ENCODE results near the gene GTF2A1L.

Gene GTF2A1L

GRCh38 chr2:48638261-48638660 lies 20.6 kb downstream of the GTF2A1L start:
- POLR2A ChIA-PET = no interaction called here
- CTCF ChIA-PET = no interaction called here
- TF ChIP-seq ARNT (IDR thresholded peaks at IDR 0.05) = no peak
- TF ChIP-seq TARDBP (IDR thresholded peaks at IDR 0.05) = no peak
- TF ChIP-seq L3MBTL2 (conservative IDR thresholded peaks at IDR 0.05) = no peak
- no peak for TF ChIP-seq FOXM1 (IDR thresholded peaks at IDR 0.05; ENCODE audit: borderline replicate concordance)
- TF ChIP-seq FOXA1 (IDR thresholded peaks at IDR 0.05) = no peak
- TF ChIP-seq BHLHE40 (IDR thresholded peaks at IDR 0.05; ENCODE audit: borderline replicate concordance) = no peak
- TF ChIP-seq ELF4 (IDR thresholded peaks at IDR 0.05) = no peak
- no peak for TF ChIP-seq SP1 (IDR thresholded peaks at IDR 0.05)
- TF ChIP-seq HDGF (IDR thresholded peaks at IDR 0.05; ENCODE audit: borderline replicate concordance) = no peak
- no peak for TF ChIP-seq CTBP1 (IDR thresholded peaks at IDR 0.05; ENCODE audit: borderline replicate concordance)
- DNase-seq (ENCODE audit: extremely low spot score) = no peak

- ChIA-PET POLR2A (no interaction called here), CTCF (no interaction called here)
- no peak for DNase-seq (ENCODE audit: extremely low spot score)
- TF ChIP-seq FOXA1 (IDR thresholded peaks at IDR 0.05) = no peak
- TF ChIP-seq TARDBP (IDR thresholded peaks at IDR 0.05) = no peak
- TF ChIP-seq ARNT (IDR thresholded peaks at IDR 0.05) = no peak
- TF ChIP-seq CTBP1 (IDR thresholded peaks at IDR 0.05; ENCODE audit: borderline replicate concordance) = no peak
- TF ChIP-seq BHLHE40 (IDR thresholded peaks at IDR 0.05; ENCODE audit: borderline replicate concordance) = no peak
- TF ChIP-seq FOXM1 (IDR thresholded peaks at IDR 0.05; ENCODE audit: borderline replicate concordance) = no peak
- no peak for TF ChIP-seq LEF1 (IDR thresholded peaks at IDR 0.05; ENCODE audit: borderline replicate concordance)
- TF ChIP-seq HDGF (IDR thresholded peaks at IDR 0.05; ENCODE audit: borderline replicate concordance) = no peak
- TF ChIP-seq ZNF384 (IDR thresholded peaks at IDR 0.05) = no peak
- no peak for TF ChIP-seq ELF4 (IDR thresholded peaks at IDR 0.05)
- TF ChIP-seq SP1 (IDR thresholded peaks at IDR 0.05) = no peak
Observed at GRCh38 chr2:48651158-48651790, 33.6 kb downstream of the GTF2A1L start.

DNA sequence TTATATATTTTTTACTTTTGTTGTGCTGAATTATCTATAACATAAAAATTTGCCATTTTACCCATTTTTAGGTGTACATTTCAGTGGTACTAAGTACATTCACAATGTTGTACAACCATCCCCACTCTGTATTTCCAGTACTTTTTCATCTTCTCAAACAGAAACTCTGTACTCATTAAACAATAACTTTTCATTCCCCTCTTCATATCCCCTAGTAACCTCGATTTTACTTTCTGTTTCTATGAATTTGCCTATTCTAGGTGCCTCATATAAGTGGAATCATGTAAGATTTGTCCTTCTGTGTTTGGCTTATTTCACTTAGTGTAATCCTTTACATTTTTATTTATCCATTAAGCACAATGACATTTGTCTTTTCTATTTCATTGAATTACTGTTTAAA lies 51.3 kb downstream of the GTF2A1L start:
- no peak for TF ChIP-seq ZNF384 (IDR thresholded peaks at IDR 0.05)
- ChIA-PET CTCF (no interaction called here), POLR2A (no interaction called here)
- DNase-seq (ENCODE audit: extremely low spot score) = no peak

DNA sequence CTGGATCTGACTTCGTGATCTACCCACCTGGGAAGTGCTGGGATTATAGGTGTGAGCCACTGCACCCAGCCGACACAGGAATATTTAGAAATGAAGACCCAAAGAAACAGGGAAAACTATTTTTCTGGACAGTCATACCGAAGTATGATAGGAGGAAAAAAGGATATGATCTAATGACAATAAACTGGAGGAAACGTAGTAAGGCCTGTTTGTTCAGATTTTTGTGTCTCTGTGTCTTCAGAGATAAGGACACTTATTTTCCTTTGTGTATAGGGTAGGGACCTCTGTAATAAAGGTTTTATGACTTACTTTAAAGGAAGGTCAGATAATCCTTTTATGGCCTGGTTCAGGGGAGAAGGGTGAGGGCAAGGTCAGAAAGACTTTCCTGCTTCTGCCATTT lies 55.9 kb downstream of the GTF2A1L start:
- POLR2A ChIA-PET = no interaction called here
- CTCF ChIA-PET = no interaction called here
- no peak for TF ChIP-seq ZNF384 (IDR thresholded peaks at IDR 0.05)
- no peak for TF ChIP-seq LEF1 (IDR thresholded peaks at IDR 0.05; ENCODE audit: borderline replicate concordance)
- TF ChIP-seq ELF4 (IDR thresholded peaks at IDR 0.05) = no peak
- no peak for TF ChIP-seq ARNT (IDR thresholded peaks at IDR 0.05)
- no peak for DNase-seq (ENCODE audit: extremely low spot score)

DNA sequence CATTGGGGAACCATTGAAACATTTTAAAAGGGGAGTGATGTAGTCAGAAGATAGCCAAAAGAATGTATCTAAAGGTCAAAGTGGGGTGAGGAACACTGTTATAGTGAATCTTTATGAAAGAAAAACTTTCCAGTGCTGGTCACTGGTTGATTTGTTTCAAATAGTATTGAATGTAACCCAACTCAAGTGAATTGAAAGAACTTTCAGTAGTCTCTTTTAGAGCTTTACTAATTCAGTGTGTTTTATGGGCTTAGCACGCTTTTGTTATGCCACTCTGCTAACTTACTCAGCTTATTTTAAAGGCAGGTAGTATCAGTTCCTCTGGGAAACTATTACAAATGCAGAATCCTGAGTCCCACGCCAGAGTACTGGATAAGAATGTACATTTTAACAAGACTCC lies 57.3 kb downstream of the GTF2A1L start:
- no peak for TF ChIP-seq FOXA1 (IDR thresholded peaks at IDR 0.05)
- no peak for TF ChIP-seq ARNT (IDR thresholded peaks at IDR 0.05)
- TF ChIP-seq ELF4 (IDR thresholded peaks at IDR 0.05) = no peak
- TF ChIP-seq LEF1 (IDR thresholded peaks at IDR 0.05; ENCODE audit: borderline replicate concordance) = no peak
- TF ChIP-seq, protein P1, sequence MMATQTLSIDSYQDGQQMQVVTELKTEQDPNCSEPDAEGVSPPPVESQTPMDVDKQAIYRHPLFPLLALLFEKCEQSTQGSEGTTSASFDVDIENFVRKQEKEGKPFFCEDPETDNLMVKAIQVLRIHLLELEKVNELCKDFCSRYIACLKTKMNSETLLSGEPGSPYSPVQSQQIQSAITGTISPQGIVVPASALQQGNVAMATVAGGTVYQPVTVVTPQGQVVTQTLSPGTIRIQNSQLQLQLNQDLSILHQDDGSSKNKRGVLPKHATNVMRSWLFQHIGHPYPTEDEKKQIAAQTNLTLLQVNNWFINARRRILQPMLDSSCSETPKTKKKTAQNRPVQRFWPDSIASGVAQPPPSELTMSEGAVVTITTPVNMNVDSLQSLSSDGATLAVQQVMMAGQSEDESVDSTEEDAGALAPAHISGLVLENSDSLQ (IDR thresholded peaks at IDR 0.05) = no peak
- no peak for TF ChIP-seq FOXM1 (IDR thresholded peaks at IDR 0.05; ENCODE audit: borderline replicate concordance)
- ChIA-PET POLR2A (no interaction called here), CTCF (no interaction called here)
- no peak for DNase-seq (ENCODE audit: extremely low spot score)

GRCh38 chr2:48677450-48677849 lies 59.8 kb downstream of the GTF2A1L start:
- POLR2A ChIA-PET = no interaction called here
- TF ChIP-seq FOXA1 (IDR thresholded peaks at IDR 0.05) (no peak), SUZ12 (IDR thresholded peaks at IDR 0.05) (no peak), BHLHE40 (IDR thresholded peaks at IDR 0.05; ENCODE audit: borderline replicate concordance) (no peak), CTBP1 (IDR thresholded peaks at IDR 0.05; ENCODE audit: borderline replicate concordance) (no peak), FOXK2 (IDR thresholded peaks at IDR 0.05) (no peak), FOXM1 (IDR thresholded peaks at IDR 0.05; ENCODE audit: borderline replicate concordance) (no peak)
- CTCF ChIA-PET = no interaction called here
- DNase-seq (ENCODE audit: extremely low spot score) = no peak

DNA sequence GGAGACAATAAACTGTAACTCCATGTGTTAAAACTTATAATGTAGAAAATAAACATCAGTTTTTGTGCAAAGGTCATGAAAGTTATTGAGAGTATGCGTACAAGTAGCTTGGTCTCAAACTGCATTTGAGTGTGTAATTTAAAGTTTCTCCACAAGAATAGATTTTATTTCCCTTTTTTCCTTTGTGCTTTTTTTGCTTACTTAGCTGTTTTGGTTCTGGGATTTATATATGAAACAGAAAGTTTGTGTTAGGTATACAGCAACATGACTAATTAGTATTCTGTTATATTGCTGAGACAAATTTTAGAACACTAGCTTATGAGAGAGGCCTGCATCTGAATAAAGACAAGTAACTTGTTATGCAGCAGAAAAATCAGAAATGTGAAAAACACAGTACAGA lies 67.5 kb downstream of the GTF2A1L start:
- POLR2A ChIA-PET = no interaction called here
- TF ChIP-seq ZNF384 (IDR thresholded peaks at IDR 0.05) = no peak
- no peak for TF ChIP-seq CTBP1 (IDR thresholded peaks at IDR 0.05; ENCODE audit: borderline replicate concordance)
- TF ChIP-seq FOXM1 (IDR thresholded peaks at IDR 0.05; ENCODE audit: borderline replicate concordance) = no peak
- TF ChIP-seq TARDBP (IDR thresholded peaks at IDR 0.05) = no peak
- no peak for TF ChIP-seq SP1 (IDR thresholded peaks at IDR 0.05)
- no peak for TF ChIP-seq LEF1 (IDR thresholded peaks at IDR 0.05; ENCODE audit: borderline replicate concordance)
- TF ChIP-seq, protein P1 (IDR thresholded peaks at IDR 0.05) = no peak
- no peak for TF ChIP-seq FOXA1 (IDR thresholded peaks at IDR 0.05)
- no peak for TF ChIP-seq BHLHE40 (IDR thresholded peaks at IDR 0.05; ENCODE audit: borderline replicate concordance)
- TF ChIP-seq ELF4 (IDR thresholded peaks at IDR 0.05) = no peak
- TF ChIP-seq SUZ12 (IDR thresholded peaks at IDR 0.05) = no peak
- TF ChIP-seq L3MBTL2 (conservative IDR thresholded peaks at IDR 0.05) = no peak
- TF ChIP-seq HDGF (IDR thresholded peaks at IDR 0.05; ENCODE audit: borderline replicate concordance) = no peak
- no peak for TF ChIP-seq FOXK2 (IDR thresholded peaks at IDR 0.05)
- TF ChIP-seq NFRKB (IDR thresholded peaks at IDR 0.05) = no peak
- TF ChIP-seq ARNT (IDR thresholded peaks at IDR 0.05) = no peak
- no peak for DNase-seq (ENCODE audit: extremely low spot score)
- CTCF ChIA-PET = no interaction called here

Measured in HEK293T (cell line).